HCT116 (cell line): ENCODE results near the gene CD69. TPM values are rescaled to one million over a fixed set of nuclear protein-coding genes. Genes with fewer than 3 reads are reported as not detected.

Experiments used
- ATAC-seq: fragments of 200-7000 bp; cut with Tn5 transposase; 2 replicates; pipeline ENCODE4 v1.9.1; 2020; ENCODE audit warnings: mild to moderate bottlenecking, moderate library complexity
- Bru-seq: library from RNA; stranded (reverse); fragments of 400-500 nt; gene quantifications from one replicate; lab custom pipeline; 2021; lab: Mats Ljungman, UMichigan
- BruChase-seq, 2 experiments: library from RNA; stranded (reverse); fragments of 400-500 nt; gene quantifications; one replicate each; lab custom pipeline; 2021; lab: Mats Ljungman, UMichigan
- BruUV-seq: library from RNA; stranded (reverse); fragments of 400-500 nt; replicated peaks from 2 replicates; lab custom pipeline; 2021; lab: Mats Ljungman, UMichigan
- CTCF ChIA-PET: fragments of 300-600 bp; sonication (Branson Sonifier 250); formaldehyde crosslinking; loops from one replicate; lab custom pipeline; 2021; ENCODE audit warnings: antibody characterized with exemption; lab: Charles Lee
- POLR2A ChIA-PET: fragments of 300-600, 350-600 bp; sonication (Branson Sonifier 250); formaldehyde crosslinking; loops from one replicate; lab custom pipeline; 2021; ENCODE audit warnings: antibody characterized with exemption; lab: Charles Lee
- RAD21 ChIA-PET, 2 experiments: fragments of 300-600 bp; sonication (Branson Sonifier 250); formaldehyde crosslinking; loops; one replicate each; lab custom pipeline; 2023; ENCODE audit warnings: low total read pairs in 2 of 2; ENCODE audit not compliant: uncharacterized antibody in 2 of 2, unreplicated experiment in 2 of 2, low non-redundant PET in 1 of 2; lab: Charles Lee
- DNase-seq: peaks from one replicate; pipeline ENCODE4 v3.0.0-alpha.2; 2010; ENCODE audit warnings: low read depth, low spot score
- H2AFZ ChIP-seq: fragments of 200-600 bp; shearing (Covaris generic), sonication (generic); 2 replicates; pipeline ENCODE4 v1.6.1; 2017; ENCODE audit warnings: low read depth, mixed run types, mixed read lengths, antibody characterized with exemption, low read length; ENCODE audit not compliant: poor library complexity, severe bottlenecking
- H3K27ac ChIP-seq: 2 replicates; pipeline ENCODE4 v1.5.1; 2012; ENCODE audit warnings: low read depth, low read length
- H3K27me3 ChIP-seq: fragments of 200-600 bp; sonication (generic); 2 replicates; pipeline ENCODE4 v1.6.1; 2016; ENCODE audit warnings: mixed run types, low read length, mixed read lengths; ENCODE audit not compliant: insufficient read depth
- H3K36me3 ChIP-seq, 2 experiments: fragments of 200-500 bp in 1 of 2; fragments of 200-600 bp in 1 of 2; sonication (Bioruptor generic) in 1 of 2; sonication (generic) in 1 of 2; 2 replicates each; pipeline versions ENCODE4 v1.5.1 to v1.6.1; 2014 to 2016; ENCODE audit warnings: low read length in 2 of 2, inconsistent platforms in 1 of 2, mixed read lengths in 1 of 2, mixed run types in 1 of 2; ENCODE audit not compliant: insufficient read depth in 2 of 2, control insufficient read depth in 1 of 2
- H3K4me1 ChIP-seq, 2 experiments: fragments of 200-600 bp in 1 of 2; sonication (generic) in 1 of 2; 2 replicates each; pipeline versions ENCODE4 v1.5.1 to v1.6.1; 2012 to 2017; ENCODE audit warnings: low read length in 2 of 2, inconsistent platforms in 1 of 2, mild to moderate bottlenecking in 1 of 2, mixed read lengths in 1 of 2, mixed run types in 1 of 2, moderate library complexity in 1 of 2; ENCODE audit not compliant: insufficient read depth in 2 of 2, control insufficient read depth in 1 of 2
- H3K4me2 ChIP-seq: fragments of 200-600 bp; sonication (generic); 2 replicates; pipeline ENCODE4 v1.6.1; 2017; ENCODE audit warnings: mixed run types, low read length, mixed read lengths
- H3K4me3 ChIP-seq, 2 experiments: fragments of 200-600 bp in 1 of 2; sonication (generic) in 1 of 2; replicated peaks in 1 of 2; 2 replicates each; pipeline ENCODE4 v1.5.1; 2011 to 2016; ENCODE audit warnings: low read length in 2 of 2, control low read depth in 1 of 2, low read depth in 1 of 2, mild to moderate bottlenecking in 1 of 2, mixed read lengths in 1 of 2, mixed run types in 1 of 2
- H3K79me2 ChIP-seq: fragments of 200-600 bp; sonication (generic); 2 replicates; pipeline ENCODE4 v1.6.1; 2017; ENCODE audit warnings: mild to moderate bottlenecking, mixed run types, low read length, moderate library complexity, mixed read lengths; ENCODE audit not compliant: insufficient read depth
- H3K9ac ChIP-seq: fragments of 200-600 bp; sonication (generic); 2 replicates; pipeline ENCODE4 v1.6.1; 2016; ENCODE audit warnings: low read length, mixed read lengths
- H3K9me2 ChIP-seq: fragments of 200-600 bp; sonication (generic), shearing (Covaris generic); 2 replicates; pipeline ENCODE4 v1.6.1; 2017; ENCODE audit warnings: mixed run types, mild to moderate bottlenecking, moderate library complexity; ENCODE audit not compliant: insufficient read depth
- H3K9me3 ChIP-seq, 2 experiments: fragments of 200-500 bp in 1 of 2; fragments of 200-600 bp in 1 of 2; sonication (Bioruptor generic) in 1 of 2; sonication (generic) in 1 of 2; 2 replicates each; pipeline ENCODE4 v1.6.1; 2014 to 2017; ENCODE audit warnings: low read length in 2 of 2, mixed read lengths in 2 of 2, inconsistent platforms in 1 of 2, low read depth in 1 of 2, mild to moderate bottlenecking in 1 of 2, mixed run types in 1 of 2, moderate library complexity in 1 of 2; ENCODE audit not compliant: control insufficient read depth in 1 of 2, insufficient read depth in 1 of 2
- H4K20me1 ChIP-seq: fragments of 200-600 bp; sonication (generic), shearing (Covaris generic); 2 replicates; pipeline ENCODE4 v1.6.1; 2017; ENCODE audit warnings: mixed run types, mild to moderate bottlenecking, moderate library complexity; ENCODE audit not compliant: insufficient read depth
- POLR2AphosphoS5 ChIP-seq: IDR thresholded peaks from 2 replicates; pipeline ENCODE4 v1.6.1; 2011; ENCODE audit warnings: mild to moderate bottlenecking, low read depth, low read length, moderate library complexity
- SIN3A ChIP-seq: IDR thresholded peaks from 2 replicates; pipeline ENCODE4 v1.6.1; 2012; ENCODE audit warnings: low read depth
- ZBTB33 ChIP-seq: IDR thresholded peaks from 2 replicates; pipeline ENCODE4 v1.6.1; 2011; ENCODE audit warnings: mild to moderate bottlenecking, low read length, moderate library complexity; ENCODE audit not compliant: insufficient replicate concordance; ENCODE audit errors: extremely low read depth
- ZFX ChIP-seq: fragments of 450-650 bp; IDR thresholded peaks from 2 replicates; pipeline ENCODE4 v1.6.1; 2017
- intact Hi-C: fragments of 100-400 bp; cut with micrococcal nuclease; formaldehyde crosslinking; loops from 2 replicates; pipeline ENCODE4 v1.10.0; 2022
- long read RNA-seq: library from polyadenylated mRNA; unstranded; transcript quantifications from one replicate; pipeline ENCODE4 v2.0.0, GENCODE V29; 2021; ENCODE audit not compliant: unreplicated experiment
- polyA plus RNA-seq: library from polyadenylated mRNA; unstranded; fragments of >200 nt; gene quantifications from 2 replicates; pipeline ENCODE4 v1.2.1, GENCODE V29; 2012; ENCODE audit warnings: missing spikeins
- total RNA-seq: library from RNA; stranded (reverse); gene quantifications from one replicate; pipeline ENCODE4 v1.2.1, GENCODE V29; 2021; ENCODE audit not compliant: unreplicated experiment
- TF ChIP-seq, protein P1 (sequence below): IDR thresholded peaks from 2 replicates; pipeline ENCODE4 v1.6.1; 2012; ENCODE audit warnings: low read depth

The CD69 gene
- not detected for total RNA-seq
- not detected in 2 replicates for polyA plus RNA-seq
- Bru-seq, nascent RNA = percentile 25 among the genes with signal in this experiment
- BruChase-seq, experiment 1, labeled RNA remaining after a 6-hour chase = not detected
- BruChase-seq, experiment 2, labeled RNA remaining after a 2-hour chase = percentile 8 among the genes with signal in this experiment
- long read RNA-seq = 0 reads

GRCh38 chr12:9760699-9761418, at the start of gene CD69:
Gene CD69, minus strand, starts transcription at chr12:9760901. Its CDS starts 81 bp downstream, at chr12:9760820.
- no peaks in the 10 kb centered on the region for H4K20me1 ChIP-seq
- no peak for TF ChIP-seq ZFX
- TF ChIP-seq, protein P1, sequence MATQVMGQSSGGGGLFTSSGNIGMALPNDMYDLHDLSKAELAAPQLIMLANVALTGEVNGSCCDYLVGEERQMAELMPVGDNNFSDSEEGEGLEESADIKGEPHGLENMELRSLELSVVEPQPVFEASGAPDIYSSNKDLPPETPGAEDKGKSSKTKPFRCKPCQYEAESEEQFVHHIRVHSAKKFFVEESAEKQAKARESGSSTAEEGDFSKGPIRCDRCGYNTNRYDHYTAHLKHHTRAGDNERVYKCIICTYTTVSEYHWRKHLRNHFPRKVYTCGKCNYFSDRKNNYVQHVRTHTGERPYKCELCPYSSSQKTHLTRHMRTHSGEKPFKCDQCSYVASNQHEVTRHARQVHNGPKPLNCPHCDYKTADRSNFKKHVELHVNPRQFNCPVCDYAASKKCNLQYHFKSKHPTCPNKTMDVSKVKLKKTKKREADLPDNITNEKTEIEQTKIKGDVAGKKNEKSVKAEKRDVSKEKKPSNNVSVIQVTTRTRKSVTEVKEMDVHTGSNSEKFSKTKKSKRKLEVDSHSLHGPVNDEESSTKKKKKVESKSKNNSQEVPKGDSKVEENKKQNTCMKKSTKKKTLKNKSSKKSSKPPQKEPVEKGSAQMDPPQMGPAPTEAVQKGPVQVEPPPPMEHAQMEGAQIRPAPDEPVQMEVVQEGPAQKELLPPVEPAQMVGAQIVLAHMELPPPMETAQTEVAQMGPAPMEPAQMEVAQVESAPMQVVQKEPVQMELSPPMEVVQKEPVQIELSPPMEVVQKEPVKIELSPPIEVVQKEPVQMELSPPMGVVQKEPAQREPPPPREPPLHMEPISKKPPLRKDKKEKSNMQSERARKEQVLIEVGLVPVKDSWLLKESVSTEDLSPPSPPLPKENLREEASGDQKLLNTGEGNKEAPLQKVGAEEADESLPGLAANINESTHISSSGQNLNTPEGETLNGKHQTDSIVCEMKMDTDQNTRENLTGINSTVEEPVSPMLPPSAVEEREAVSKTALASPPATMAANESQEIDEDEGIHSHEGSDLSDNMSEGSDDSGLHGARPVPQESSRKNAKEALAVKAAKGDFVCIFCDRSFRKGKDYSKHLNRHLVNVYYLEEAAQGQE = no peak
- no peak for TF ChIP-seq SIN3A
- no peak for TF ChIP-seq POLR2AphosphoS5
- TF ChIP-seq ZBTB33 = no peak
- H3K9ac ChIP-seq = no peak within 1 kb of the TSS
- ATAC-seq (no peak), DNase-seq (no peak)
- no peaks in the 10 kb centered on the region for H3K9me2 ChIP-seq
- no peaks in the 10 kb centered on the region for H3K9me3 ChIP-seq
- H2AFZ ChIP-seq = no peak within 1 kb of the TSS
- intact Hi-C loops = no loop called here
- H3K4me3 ChIP-seq = no peak within 1 kb of the TSS
- CTCF ChIA-PET = interaction anchor here (1.2 to 4.1 kb wide), 2 partner anchors 10 to 18 kb away, joined by 5 to 21 read pairs; no protein-coding TSS in a partner anchor
- peaks cover 68% of the 10 kb centered on the region for H3K27me3 ChIP-seq
- no peaks in the 10 kb centered on the region for H3K4me1 ChIP-seq
- H3K4me2 ChIP-seq = no peak within 1 kb of the TSS
- H3K27ac ChIP-seq = no peak within 1 kb of the TSS
- no peaks in the 10 kb centered on the region for H3K79me2 ChIP-seq
- BruUV-seq = no TSS peak
- H3K36me3 ChIP-seq = no peaks in the 10 kb centered on the region
- RAD21 ChIA-PET = no interaction called here
- POLR2A ChIA-PET = no interaction called here
